ENCODE results near the gene TDRD12. TPM values are rescaled to one million over a fixed set of nuclear protein-coding genes. Genes with fewer than 3 reads are reported as not detected.

TDRD12 gene
- total RNA-seq, 1 donor from 2014 or later = 0.42 TPM

- intact Hi-C loops (cut with micrococcal nuclease) = no loop called here
These were observed 81.2 kb downstream of the TDRD12 start for GRCh38 chr19:32800754-32801153.

- intact Hi-C loops (cut with micrococcal nuclease) = no loop called here
These were observed 83.3 kb downstream of the TDRD12 start for GRCh38 chr19:32802840-32803239.

- intact Hi-C loops (cut with micrococcal nuclease) = no loop called here
These were observed 88.7 kb downstream of the TDRD12 start for GRCh38 chr19:32808236-32808635.

- intact Hi-C loops (cut with micrococcal nuclease) = no loop called here
These were observed 89.7 kb downstream of the TDRD12 start for GRCh38 chr19:32809254-32809653.

GRCh38 chr19:32809754-32810153 is 90.2 kb downstream of the TDRD12 start:
- intact Hi-C loops (cut with micrococcal nuclease) = no loop called here

GRCh38 chr19:32810452-32810851 is 90.9 kb downstream of the TDRD12 start:
- intact Hi-C loops (cut with micrococcal nuclease) = no loop called here

GRCh38 chr19:32811151-32811550 is 91.6 kb downstream of the TDRD12 start:
- intact Hi-C loops (cut with micrococcal nuclease) = no loop called here

GRCh38 chr19:32812036-32812435 is 92.5 kb downstream of the TDRD12 start:
- intact Hi-C loops (cut with micrococcal nuclease) = no loop called here

GRCh38 chr19:32812571-32812970 is 93.0 kb downstream of the TDRD12 start:
- intact Hi-C loops (cut with micrococcal nuclease) = no loop called here

- intact Hi-C loops (cut with micrococcal nuclease) = no loop called here
These were observed 94.4 kb downstream of the TDRD12 start for GRCh38 chr19:32813862-32814425.

- intact Hi-C loops (cut with micrococcal nuclease) = no loop called here
These were observed 95.1 kb downstream of the TDRD12 start for GRCh38 chr19:32814624-32815023.

- intact Hi-C loops (cut with micrococcal nuclease) = no loop called here
These were observed 97.1 kb downstream of the TDRD12 start for GRCh38 chr19:32816555-32817099.

GRCh38 chr19:32817569-32818476 is 98.3 kb downstream of the TDRD12 start:
- intact Hi-C loops (cut with micrococcal nuclease) = no loop called here

- intact Hi-C loops (cut with micrococcal nuclease) = no loop called here
These were observed 99.0 kb downstream of the TDRD12 start for GRCh38 chr19:32818536-32818935.

- intact Hi-C loops (cut with micrococcal nuclease) = no loop called here
These were observed 100.1 kb downstream of the TDRD12 start for GRCh38 chr19:32819419-32820400.

GRCh38 chr19:32822916-32823746 is 103.6 kb downstream of the TDRD12 start:
- intact Hi-C loops (cut with micrococcal nuclease) = no loop called here

GRCh38 chr19:32823747-32824102 is 104.2 kb downstream of the TDRD12 start:
- intact Hi-C loops (cut with micrococcal nuclease) = no loop called here

- intact Hi-C loops (cut with micrococcal nuclease) = no loop called here
These were observed 104.7 kb downstream of the TDRD12 start for GRCh38 chr19:32824191-32824751.

- intact Hi-C loops (cut with micrococcal nuclease) = no loop called here
These were observed 105.5 kb downstream of the TDRD12 start for GRCh38 chr19:32824916-32825608.

GRCh38 chr19:32828139-32828538 is 108.6 kb downstream of the TDRD12 start:
- intact Hi-C loops (cut with micrococcal nuclease) = no loop called here

All from T-helper 1 cell treated with Interleukin-12 subunit alpha and Interleukin-12 subunit beta and Interleukin-4 antibody, amounts not matched to agents 30 ng/mL and 1 ng/mL, for 36 hours (primary cell).